IPS-11a (cell line): ENCODE results near the gene BTF3L4.
"Not testable (repeated sequence)": the region's sequence is repeated elsewhere in the genome, so short reads cannot be mapped to it uniquely, and the experiment has no call there.

Experiments
- H3K4me3 ChIP-seq: one replicate; pipeline ENCODE4 v1.5.1; 2013; ENCODE audit warnings: low read depth, low read length, control low read depth

Gene BTF3L4

GRCh38 chr1:52055066-52055865 lies 829 bp upstream of the BTF3L4 start, which contains the start of gene TXNDC12:
TXNDC12 (minus strand) TSS chr1:52055191; CDS start chr1:52055096, 95 bp downstream.
- peak within 1 kb of the TSS; percentile 95 for H3K4me3 ChIP-seq

- H3K4me3 ChIP-seq: peak overlapping the region; percentile 95
These were observed 281 bp upstream of the BTF3L4 start for GRCh38 chr1:52055866-52056162.

GRCh38 chr1:52056937-52057231 lies 789 bp downstream of the BTF3L4 start:
- peak overlapping the region; percentile 95 for H3K4me3 ChIP-seq

DNA sequence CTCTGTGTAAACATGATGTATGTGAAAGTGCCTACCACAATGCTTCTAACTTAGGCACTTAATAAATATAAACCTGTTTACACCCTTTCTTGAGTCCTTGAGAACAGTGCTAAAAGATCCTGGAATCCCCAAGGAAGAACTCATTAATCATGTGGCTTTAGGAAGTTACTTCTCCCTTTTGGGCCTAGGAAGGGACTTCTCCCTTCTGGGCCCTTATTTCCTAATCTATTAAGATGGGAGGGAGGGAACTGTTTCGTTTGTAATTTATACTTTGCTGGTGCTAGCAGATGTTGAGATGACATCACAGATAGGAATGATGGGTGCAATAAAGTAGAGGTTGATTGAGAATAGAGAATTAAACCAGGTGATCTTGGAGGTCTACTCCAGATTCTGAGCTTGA lies 1.2 kb downstream of the BTF3L4 start:
- peak overlapping the region; percentile 95 for H3K4me3 ChIP-seq

GRCh38 chr1:52057876-52058415 lies 1.9 kb downstream of the BTF3L4 start:
- peak overlapping the region; percentile 95 for H3K4me3 ChIP-seq

- no peak overlapping the region for H3K4me3 ChIP-seq
These were observed 3.2 kb downstream of the BTF3L4 start for GRCh38 chr1:52059321-52059720.

DNA sequence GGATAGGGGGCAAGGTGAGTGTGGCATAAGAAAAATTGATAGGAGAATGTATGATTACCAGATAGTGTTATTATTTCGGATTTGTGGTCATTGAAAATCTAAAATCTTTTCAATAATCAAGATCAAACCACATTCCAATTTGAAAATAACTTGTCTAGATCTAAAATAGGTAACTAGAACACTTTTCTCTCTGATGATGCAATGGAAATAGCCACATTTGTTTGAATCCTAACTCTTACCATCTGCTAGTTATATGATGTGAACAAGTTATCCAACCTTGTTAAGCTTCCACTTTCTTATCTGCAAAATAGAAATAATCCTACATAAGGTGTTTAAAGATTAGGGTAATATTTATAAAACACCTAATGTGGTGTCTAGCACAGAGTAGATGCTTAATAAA lies 3.8 kb downstream of the BTF3L4 start:
- H3K4me3 ChIP-seq: no peak overlapping the region

DNA sequence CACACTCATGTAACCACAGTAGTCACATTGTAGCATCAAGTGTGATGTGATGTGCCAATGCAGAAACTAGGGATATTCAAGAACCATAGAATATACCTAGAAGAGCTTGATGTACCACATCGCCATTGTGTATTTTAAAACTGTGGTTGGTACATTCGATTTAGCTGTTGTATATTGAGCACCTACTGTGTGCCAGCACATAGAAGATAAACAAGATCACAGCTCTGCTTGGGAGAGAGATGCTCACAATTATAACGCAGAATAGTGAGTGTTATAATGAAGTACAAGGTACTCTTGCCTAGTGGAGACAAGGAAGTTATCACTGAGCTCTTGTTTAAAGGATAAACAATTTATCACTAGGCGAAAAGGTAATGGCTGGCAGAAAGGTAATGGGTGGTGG lies 4.7 kb downstream of the BTF3L4 start:
- H3K4me3 ChIP-seq: no peak overlapping the region

DNA sequence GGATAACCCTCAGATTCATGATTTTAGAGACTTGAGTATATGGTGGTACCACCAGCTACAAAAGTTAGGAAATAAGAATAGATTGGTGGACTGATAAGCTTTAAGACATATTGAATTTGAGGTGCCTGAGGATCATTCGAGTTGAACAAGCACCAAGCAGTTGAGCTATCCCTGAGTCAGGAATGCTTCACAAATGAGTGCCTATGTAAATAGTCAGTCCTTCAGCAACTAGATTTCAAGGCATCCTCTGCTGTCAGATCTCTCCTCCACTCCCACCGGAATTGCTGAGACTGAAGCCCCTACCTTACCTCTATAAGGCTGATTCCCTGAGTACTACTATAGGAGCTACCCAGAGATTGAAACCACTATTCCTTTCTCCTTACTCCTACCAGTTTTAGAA lies 7.1 kb downstream of the BTF3L4 start:
- no peak overlapping the region for H3K4me3 ChIP-seq

GRCh38 chr1:52070704-52071103 lies 14.6 kb downstream of the BTF3L4 start:
- no peak overlapping the region for H3K4me3 ChIP-seq

DNA sequence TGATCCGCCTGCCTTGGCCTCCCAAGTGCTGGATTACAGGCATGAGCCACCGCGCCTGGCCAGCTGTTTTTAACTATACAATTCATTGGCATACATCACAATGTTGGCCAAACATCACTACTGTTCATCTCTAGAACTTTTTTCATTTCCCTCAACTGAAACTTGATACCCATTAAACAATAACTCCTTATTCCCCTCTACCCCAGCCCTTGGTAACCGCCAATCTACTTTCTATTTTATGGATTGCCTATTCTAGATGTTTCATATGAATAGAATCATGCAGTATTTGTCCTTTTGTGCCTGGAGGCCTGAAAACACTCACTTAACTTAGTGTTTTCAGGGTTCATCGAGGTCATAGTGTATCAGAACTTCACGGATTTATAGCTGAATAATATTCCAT lies 16.2 kb downstream of the BTF3L4 start:
- H3K4me3 ChIP-seq: no peak overlapping the region

DNA sequence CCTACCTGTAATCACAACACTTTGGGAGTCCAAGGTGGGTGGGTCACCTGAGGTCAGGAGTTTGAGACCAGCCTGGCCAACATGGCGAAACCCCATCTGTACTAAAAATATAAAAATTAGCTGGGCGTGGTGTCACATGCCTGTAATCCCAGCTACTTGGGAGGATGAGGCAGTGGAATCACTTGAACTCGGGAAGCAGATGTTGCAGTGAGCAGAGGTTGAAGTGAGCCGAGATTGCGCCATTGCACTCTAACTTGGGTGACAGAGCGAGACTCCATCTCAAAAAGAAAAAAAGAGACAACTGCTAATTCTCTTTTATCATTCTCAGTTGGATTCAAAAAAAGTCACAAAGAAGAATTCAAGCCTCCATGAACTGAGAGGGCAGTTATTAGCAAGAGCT lies 21.2 kb downstream of the BTF3L4 start:
- not testable (repeated sequence) for H3K4me3 ChIP-seq

DNA sequence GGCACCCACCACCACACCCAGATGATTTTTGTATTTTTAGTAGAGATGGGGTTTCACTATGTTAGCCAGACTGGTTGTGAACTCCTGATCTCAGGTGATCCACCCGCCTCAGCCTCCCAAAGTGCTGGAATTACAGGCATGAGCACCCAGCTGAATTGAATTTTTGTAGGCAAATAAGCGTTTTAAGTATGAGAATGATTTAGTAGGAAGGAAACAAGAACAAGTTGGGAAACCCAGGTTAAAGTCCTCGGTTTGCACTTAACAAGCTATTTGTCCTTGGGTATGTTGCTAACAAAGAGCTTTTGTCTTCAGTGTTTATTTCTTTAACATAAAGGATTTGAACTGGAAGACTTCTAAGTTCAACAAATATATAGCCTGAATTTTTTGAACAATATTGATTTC lies 23.9 kb downstream of the BTF3L4 start:
- H3K4me3 ChIP-seq: no peak overlapping the region

DNA sequence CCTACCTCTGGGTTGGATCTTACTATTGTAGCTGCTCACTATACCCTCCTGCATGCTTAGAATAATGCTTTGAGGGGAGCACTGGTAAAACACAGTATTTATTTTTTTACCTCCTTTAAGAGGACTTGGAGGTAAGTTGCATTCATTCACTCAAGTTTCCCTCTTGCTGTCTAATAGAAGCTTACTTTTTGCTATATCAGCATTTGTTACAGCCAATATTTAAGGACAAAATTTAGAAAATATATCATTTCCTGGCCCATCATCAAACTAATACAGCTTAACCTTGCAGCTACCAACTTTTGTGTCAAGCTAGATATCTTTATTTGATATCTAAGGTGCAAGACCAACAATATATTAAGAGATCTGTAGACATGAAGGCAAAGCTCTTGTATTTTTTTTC lies 31.8 kb downstream of the BTF3L4 start:
- H3K4me3 ChIP-seq: not testable (repeated sequence)

GRCh38 chr1:52094300-52094699 lies 38.2 kb downstream of the BTF3L4 start:
- H3K4me3 ChIP-seq: not testable (repeated sequence)

- no peak overlapping the region for H3K4me3 ChIP-seq
These were observed 40.1 kb downstream of the BTF3L4 start for GRCh38 chr1:52096216-52096615.

- no peak overlapping the region for H3K4me3 ChIP-seq
These were observed 42.2 kb downstream of the BTF3L4 start for GRCh38 chr1:52098139-52098871.

- H3K4me3 ChIP-seq: no peak overlapping the region
These were observed 46.4 kb downstream of the BTF3L4 start for GRCh38 chr1:52102336-52103013.

GRCh38 chr1:52111492-52111891 lies 55.4 kb downstream of the BTF3L4 start:
- no peak overlapping the region for H3K4me3 ChIP-seq

- no peak overlapping the region for H3K4me3 ChIP-seq
These were observed 56.4 kb downstream of the BTF3L4 start for GRCh38 chr1:52112489-52112888.

DNA sequence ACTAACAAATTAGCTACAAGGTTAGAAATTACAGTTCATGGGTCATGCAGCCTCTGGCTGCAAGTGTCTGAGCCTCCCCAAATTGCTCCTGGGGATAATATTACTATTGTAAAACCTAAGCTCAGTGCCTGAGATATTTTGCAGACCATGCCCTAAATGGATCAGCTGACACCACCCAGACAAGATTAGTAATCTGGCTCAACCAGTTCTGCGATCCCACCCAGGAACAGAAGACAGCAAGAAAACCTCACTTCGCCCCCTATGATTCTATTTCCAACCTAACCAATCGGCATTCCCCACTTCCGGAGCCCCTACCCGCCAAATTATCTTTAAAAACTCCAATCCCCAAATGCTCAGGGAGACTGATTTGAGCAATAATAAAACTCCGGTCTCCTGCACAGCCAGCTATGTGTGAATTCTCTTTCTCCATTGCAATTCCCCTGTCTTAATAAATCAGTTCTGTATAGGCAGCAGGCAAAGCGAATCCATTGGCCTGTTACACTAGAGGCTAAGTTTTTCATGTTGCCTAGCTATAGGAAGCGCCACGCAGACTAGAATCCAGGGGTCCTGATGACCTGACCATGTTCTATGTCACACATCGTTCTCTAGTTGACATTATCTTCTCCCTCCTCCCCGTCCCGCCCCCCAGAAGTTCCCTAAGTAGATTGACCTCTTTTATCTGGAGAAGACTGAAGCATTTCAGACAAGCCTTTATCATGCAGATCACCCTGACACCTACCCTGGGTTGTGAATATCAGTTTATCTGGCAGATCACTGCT lies 63.4 kb downstream of the BTF3L4 start:
- H3K4me3 ChIP-seq: no peak overlapping the region
